ENCODE results near the gene AGPAT3.

Gene AGPAT3

GRCh38 chr21:43994085-43994484 lies 129.1 kb downstream of the AGPAT3 start:
- no peak for DNase-seq
- Histone ChIP-seq H2BK12ac (ENCODE audit: low read length in 2 of 2) (no peak overlapping the region), H3K27ac (ENCODE audit: low read length, poor library complexity, severe bottlenecking) (no peak overlapping the region), H3K4me1 (ENCODE audit: control insufficient read depth, insufficient read depth, low read depth, low read length) (no peaks in the 10 kb centered on the region), H2BK15ac (ENCODE audit: low read depth, poor library complexity, severe bottlenecking) (no peak overlapping the region), H4K8ac (ENCODE audit: low read length) (no peak overlapping the region), H4K91ac (ENCODE audit: low read length) (no peak overlapping the region), H2BK5ac (ENCODE audit: low read depth, low read length, poor library complexity, severe bottlenecking) (no peak overlapping the region), H3K4me3 (ENCODE audit: insufficient read depth in 1 of 2, low read depth in 1 of 2, low read length in 2 of 2) (no peak overlapping the region), H3K23ac (ENCODE audit: low read length in 2 of 2) (no peak overlapping the region), H3K4me2 (ENCODE audit: low read length, poor library complexity, severe bottlenecking) (no peak overlapping the region), H3K18ac (ENCODE audit: low read depth in 1 of 2, low read length in 2 of 2) (no peak overlapping the region), H3K9me3 (ENCODE audit: control insufficient read depth, low read length) (no peaks in the 10 kb centered on the region), H3K79me1 (replicated peaks; ENCODE audit: low read length, poor library complexity, severe bottlenecking) (no peaks in the 10 kb centered on the region), H2AFZ (ENCODE audit: low read depth, low read length) (no peak overlapping the region), H3K4ac (ENCODE audit: low read depth in 1 of 2, low read length in 2 of 2) (no peak overlapping the region), H3K14ac (ENCODE audit: low read length in 2 of 2) (no peak overlapping the region), H3K27me3 (ENCODE audit: control insufficient read depth in 1 of 2, insufficient read depth in 1 of 2, low read length in 2 of 2) (peaks cover 0 to 17% of the 10 kb centered on the region in 2 experiments), H3K36me3 (ENCODE audit: control insufficient read depth in 1 of 2, insufficient read depth in 2 of 2, low read depth in 1 of 2, low read length in 2 of 2) (no peaks in the 10 kb centered on the region), H2BK120ac (ENCODE audit: low read depth, low read length) (no peak overlapping the region), H2AK5ac (ENCODE audit: low read length, severe bottlenecking) (no peak overlapping the region), H3K9ac (ENCODE audit: low read length) (no peak overlapping the region)
- WGBS = 83% methylated on average over 11 of the region's 11 CpGs

GRCh38 chr21:43994646-43995045 lies 129.6 kb downstream of the AGPAT3 start:
- no peak for DNase-seq
- no peak overlapping the region for H2AFZ ChIP-seq (ENCODE audit: low read depth, low read length)
- no peak overlapping the region for H2BK120ac ChIP-seq (ENCODE audit: low read depth, low read length)
- H2AK5ac ChIP-seq (ENCODE audit: low read length, severe bottlenecking) = no peak overlapping the region
- H3K4me2 ChIP-seq (ENCODE audit: low read length, poor library complexity, severe bottlenecking) = no peak overlapping the region
- no peak overlapping the region for H3K27ac ChIP-seq (ENCODE audit: low read length, poor library complexity, severe bottlenecking)
- H3K4me1 ChIP-seq (ENCODE audit: control insufficient read depth, insufficient read depth, low read depth, low read length) = no peaks in the 10 kb centered on the region
- no peak overlapping the region for H2BK5ac ChIP-seq (ENCODE audit: low read depth, low read length, poor library complexity, severe bottlenecking)
- no peak overlapping the region for H4K91ac ChIP-seq (ENCODE audit: low read length)
- H3K9me3 ChIP-seq (ENCODE audit: control insufficient read depth, low read length) = no peaks in the 10 kb centered on the region
- WGBS = 96% methylated on average over 9 of the region's 9 CpGs
- H3K79me1 ChIP-seq (replicated peaks; ENCODE audit: low read length, poor library complexity, severe bottlenecking) = no peaks in the 10 kb centered on the region
- no peak overlapping the region for H2BK12ac ChIP-seq (ENCODE audit: low read length in 2 of 2)
- H3K18ac ChIP-seq (ENCODE audit: low read depth in 1 of 2, low read length in 2 of 2) = no peak overlapping the region
- peaks cover 0 to 13% of the 10 kb centered on the region in 2 experiments for H3K27me3 ChIP-seq (ENCODE audit: control insufficient read depth in 1 of 2, insufficient read depth in 1 of 2, low read length in 2 of 2)
- H3K36me3 ChIP-seq (ENCODE audit: control insufficient read depth in 1 of 2, insufficient read depth in 2 of 2, low read depth in 1 of 2, low read length in 2 of 2) = no peaks in the 10 kb centered on the region
- no peak overlapping the region for H4K8ac ChIP-seq (ENCODE audit: low read length)
- no peak overlapping the region for H2BK15ac ChIP-seq (ENCODE audit: low read depth, poor library complexity, severe bottlenecking)
- H3K23ac ChIP-seq (ENCODE audit: low read length in 2 of 2) = no peak overlapping the region
- H3K9ac ChIP-seq (ENCODE audit: low read length) = no peak overlapping the region
- H3K4ac ChIP-seq (ENCODE audit: low read depth in 1 of 2, low read length in 2 of 2) = no peak overlapping the region
- no peak overlapping the region for H3K14ac ChIP-seq (ENCODE audit: low read length in 2 of 2)
- H3K4me3 ChIP-seq (ENCODE audit: insufficient read depth in 1 of 2, low read depth in 1 of 2, low read length in 2 of 2) = no peak overlapping the region

GRCh38 chr21:43995521-43996105 lies 130.6 kb downstream of the AGPAT3 start:
- Histone ChIP-seq H3K4ac (ENCODE audit: low read depth in 1 of 2, low read length in 2 of 2) (no peak overlapping the region), H2BK5ac (ENCODE audit: low read depth, low read length, poor library complexity, severe bottlenecking) (no peak overlapping the region), H3K79me1 (replicated peaks; ENCODE audit: low read length, poor library complexity, severe bottlenecking) (no peaks in the 10 kb centered on the region), H3K23ac (ENCODE audit: low read length in 2 of 2) (no peak overlapping the region), H2BK15ac (ENCODE audit: low read depth, poor library complexity, severe bottlenecking) (no peak overlapping the region), H3K4me1 (ENCODE audit: control insufficient read depth, insufficient read depth, low read depth, low read length) (no peaks in the 10 kb centered on the region), H3K4me3 (ENCODE audit: insufficient read depth in 1 of 2, low read depth in 1 of 2, low read length in 2 of 2) (no peak overlapping the region), H3K27me3 (ENCODE audit: control insufficient read depth in 1 of 2, insufficient read depth in 1 of 2, low read length in 2 of 2) (peaks cover 0 to 13% of the 10 kb centered on the region in 2 experiments), H2BK12ac (ENCODE audit: low read length in 2 of 2) (no peak overlapping the region), H3K14ac (ENCODE audit: low read length in 2 of 2) (no peak overlapping the region), H3K9me3 (ENCODE audit: control insufficient read depth, low read length) (no peaks in the 10 kb centered on the region), H3K27ac (ENCODE audit: low read length, poor library complexity, severe bottlenecking) (no peak overlapping the region), H3K9ac (ENCODE audit: low read length) (no peak overlapping the region), H3K36me3 (ENCODE audit: control insufficient read depth in 1 of 2, insufficient read depth in 2 of 2, low read depth in 1 of 2, low read length in 2 of 2) (no peaks in the 10 kb centered on the region), H3K4me2 (ENCODE audit: low read length, poor library complexity, severe bottlenecking) (no peak overlapping the region), H2BK120ac (ENCODE audit: low read depth, low read length) (no peak overlapping the region), H4K8ac (ENCODE audit: low read length) (no peak overlapping the region), H3K18ac (ENCODE audit: low read depth in 1 of 2, low read length in 2 of 2) (no peak overlapping the region), H2AFZ (ENCODE audit: low read depth, low read length) (no peak overlapping the region), H2AK5ac (ENCODE audit: low read length, severe bottlenecking) (no peak overlapping the region), H4K91ac (ENCODE audit: low read length) (no peak overlapping the region)
- no peak for DNase-seq
- WGBS = 93% methylated on average over 18 of the region's 18 CpGs

GRCh38 chr21:43997766-43998742 lies 133.0 kb downstream of the AGPAT3 start:
- Histone ChIP-seq H3K79me1 (replicated peaks; ENCODE audit: low read length, poor library complexity, severe bottlenecking) (no peaks in the 10 kb centered on the region), H2BK120ac (ENCODE audit: low read depth, low read length) (no peak overlapping the region), H3K4me1 (ENCODE audit: control insufficient read depth, insufficient read depth, low read depth, low read length) (no peaks in the 10 kb centered on the region), H3K27me3 (ENCODE audit: control insufficient read depth in 1 of 2, insufficient read depth in 1 of 2, low read length in 2 of 2) (peaks cover 0 to 8% of the 10 kb centered on the region in 2 experiments), H2AFZ (ENCODE audit: low read depth, low read length) (no peak overlapping the region), H4K91ac (ENCODE audit: low read length) (no peak overlapping the region), H3K14ac (ENCODE audit: low read length in 2 of 2) (no peak overlapping the region), H3K18ac (ENCODE audit: low read depth in 1 of 2, low read length in 2 of 2) (no peak overlapping the region), H2BK5ac (ENCODE audit: low read depth, low read length, poor library complexity, severe bottlenecking) (no peak overlapping the region), H3K9me3 (ENCODE audit: control insufficient read depth, low read length) (no peaks in the 10 kb centered on the region), H2AK5ac (ENCODE audit: low read length, severe bottlenecking) (no peak overlapping the region), H4K8ac (ENCODE audit: low read length) (no peak overlapping the region), H3K4me3 (ENCODE audit: insufficient read depth in 1 of 2, low read depth in 1 of 2, low read length in 2 of 2) (no peak overlapping the region), H3K27ac (ENCODE audit: low read length, poor library complexity, severe bottlenecking) (no peak overlapping the region), H3K23ac (ENCODE audit: low read length in 2 of 2) (no peak overlapping the region), H2BK12ac (ENCODE audit: low read length in 2 of 2) (no peak overlapping the region), H2BK15ac (ENCODE audit: low read depth, poor library complexity, severe bottlenecking) (no peak overlapping the region), H3K9ac (ENCODE audit: low read length) (no peak overlapping the region), H3K4me2 (ENCODE audit: low read length, poor library complexity, severe bottlenecking) (no peak overlapping the region), H3K4ac (ENCODE audit: low read depth in 1 of 2, low read length in 2 of 2) (no peak overlapping the region), H3K36me3 (ENCODE audit: control insufficient read depth in 1 of 2, insufficient read depth in 2 of 2, low read depth in 1 of 2, low read length in 2 of 2) (no peaks in the 10 kb centered on the region)
- 77% methylated on average over 5 of the region's 5 CpGs for WGBS
- DNase-seq = no peak

Measured in mesenchymal stem cell (in vitro differentiated cells and primary cell).